OCI-LY1 (cell line): ENCODE results near the gene KIAA1755.
A peak's percentile ranks its signal among the peaks of the same experiment; 100 is the strongest.

Experiments
- H2AFZ ChIP-seq: fragments of 200-600 bp; sonication (generic), shearing (Covaris generic); 2 replicates; pipeline ENCODE4 v1.6.0; 2014; ENCODE audit warnings: antibody characterized with exemption, mild to moderate bottlenecking, low read length
- H3F3A ChIP-seq: fragments of 200-600 bp; sonication (generic), shearing (Covaris generic); 2 replicates; pipeline ENCODE4 v1.6.0; 2014; ENCODE audit warnings: mild to moderate bottlenecking, antibody characterized with exemption, low read length, moderate library complexity; ENCODE audit not compliant: insufficient read depth
- H3K27ac ChIP-seq: fragments of 200-600 bp; sonication (generic); 2 replicates; pipeline ENCODE4 v1.5.1; 2014; ENCODE audit warnings: low read length, mixed run types, mild to moderate bottlenecking, low read depth; ENCODE audit not compliant: poor library complexity, severe bottlenecking
- H3K27me3 ChIP-seq: fragments of 200-600 bp; sonication (generic); 2 replicates; pipeline ENCODE4 v1.6.0; 2014; ENCODE audit warnings: antibody characterized with exemption, mild to moderate bottlenecking, low read length, moderate library complexity; ENCODE audit not compliant: insufficient read depth
- H3K36me3 ChIP-seq: fragments of 200-600 bp; sonication (generic); 2 replicates; pipeline ENCODE4 v1.6.1; 2014; ENCODE audit warnings: mild to moderate bottlenecking, antibody characterized with exemption, low read length, moderate library complexity, mixed read lengths; ENCODE audit not compliant: insufficient read depth
- H3K4me1 ChIP-seq: fragments of 200-600 bp; sonication (generic); 2 replicates; pipeline ENCODE4 v1.5.1; 2014; ENCODE audit warnings: mild to moderate bottlenecking, low read length, moderate library complexity; ENCODE audit not compliant: insufficient read depth, severe bottlenecking
- H3K4me2 ChIP-seq: fragments of 200-600 bp; sonication (generic), shearing (Covaris generic); 2 replicates; pipeline ENCODE4 v1.6.1; 2014; ENCODE audit warnings: low read length
- H3K4me3 ChIP-seq: fragments of 200-600 bp; sonication (generic); 2 replicates; pipeline ENCODE4 v1.5.1; 2014; ENCODE audit warnings: low read length, low read depth, mild to moderate bottlenecking, mixed read lengths; ENCODE audit not compliant: poor library complexity, severe bottlenecking
- H3K79me2 ChIP-seq: fragments of 200-600 bp; shearing (Covaris generic); 2 replicates; pipeline ENCODE4 v1.6.1; 2016; ENCODE audit warnings: mixed run types, low read length, mixed read lengths; ENCODE audit not compliant: insufficient read depth
- H3K9ac ChIP-seq: fragments of 200-600 bp; sonication (generic), shearing (Covaris generic); 2 replicates; pipeline ENCODE4 v1.6.1; 2014; ENCODE audit warnings: mild to moderate bottlenecking, low read length, mixed read lengths
- H3K9me2 ChIP-seq: fragments of 200-600 bp; sonication (generic), shearing (Covaris generic); 2 replicates; pipeline ENCODE4 v1.6.1; 2014; ENCODE audit warnings: low read depth, mild to moderate bottlenecking, low read length, mixed read lengths
- H3K9me3 ChIP-seq: fragments of 200-600 bp; shearing (Covaris generic); 2 replicates; pipeline ENCODE4 v1.6.1; 2014; ENCODE audit warnings: low read length, mixed read lengths
- H4K20me1 ChIP-seq: fragments of 200-600 bp; sonication (generic), shearing (Covaris generic); 2 replicates; pipeline ENCODE4 v1.6.0; 2016; ENCODE audit warnings: mild to moderate bottlenecking, low read length; ENCODE audit not compliant: insufficient read depth
- EZH2 ChIP-seq: fragments of 200-600 bp; sonication (generic), shearing (Covaris generic); IDR thresholded peaks from 2 replicates; pipeline ENCODE4 v1.8.0; 2017; ENCODE audit warnings: borderline replicate concordance, mixed run types, mild to moderate bottlenecking, antibody characterized with exemption, low read length, moderate library complexity, mixed read lengths
- TF ChIP-seq, protein P1 (sequence below): fragments of 200-600 bp; sonication (generic), shearing (Covaris generic); IDR thresholded peaks from 2 replicates; pipeline ENCODE4 v1.5.1; 2017; ENCODE audit warnings: mild to moderate bottlenecking, antibody characterized with exemption, low read length, moderate library complexity, mixed read lengths

Gene KIAA1755

DNA sequence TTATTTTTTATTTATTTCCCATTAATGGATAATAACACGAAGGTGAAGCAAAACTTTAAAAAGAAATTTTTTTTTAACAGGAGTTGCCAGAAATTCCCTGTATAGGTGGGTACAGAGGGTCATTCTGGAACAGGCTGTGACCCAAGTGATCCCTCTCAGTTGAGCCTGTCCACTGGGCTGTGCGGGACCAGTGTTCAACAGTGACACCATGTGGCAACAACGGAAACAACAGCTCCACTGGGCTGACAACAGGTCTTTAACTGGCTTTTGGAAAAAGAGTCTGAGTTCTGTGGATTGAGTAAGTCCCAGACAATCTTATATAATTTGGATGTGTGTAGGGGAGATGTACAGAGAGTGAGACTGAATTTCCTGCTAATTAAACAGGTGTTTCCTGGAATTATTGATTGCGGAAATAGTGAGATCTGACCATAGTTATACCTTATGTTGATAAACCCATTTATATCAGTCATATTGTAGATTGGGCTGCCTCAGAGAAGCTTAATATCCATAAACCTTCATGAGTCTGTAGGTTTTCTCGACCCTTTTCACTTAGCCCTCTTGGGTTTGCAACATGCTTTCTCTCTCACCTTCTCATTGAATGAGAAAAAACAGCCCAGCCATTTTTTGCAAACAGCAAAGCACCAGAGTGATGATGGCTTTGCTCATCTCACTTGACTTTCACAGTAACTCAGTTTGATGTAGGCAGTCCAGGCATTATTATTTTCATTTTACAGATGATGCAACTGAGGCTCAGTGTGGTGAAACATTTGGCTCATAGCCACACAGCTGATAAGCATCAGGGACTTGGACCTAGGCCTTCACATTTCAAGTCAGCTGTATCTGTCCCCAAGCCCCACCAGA lies 17.5 kb downstream of the KIAA1755 start:
- no peak overlapping the region for H3K4me3 ChIP-seq
- no peaks in the 10 kb centered on the region for H3K4me1 ChIP-seq
- H4K20me1 ChIP-seq = no peaks in the 10 kb centered on the region
- no peaks in the 10 kb centered on the region for H3F3A ChIP-seq
- no peak overlapping the region for H3K27ac ChIP-seq
- no peaks in the 10 kb centered on the region for H3K27me3 ChIP-seq
- no peak overlapping the region for H3K9ac ChIP-seq
- H3K79me2 ChIP-seq = no peaks in the 10 kb centered on the region
- peaks cover 12% of the 10 kb centered on the region for H3K9me3 ChIP-seq
- no peak overlapping the region for H3K4me2 ChIP-seq
- TF ChIP-seq, protein P1, sequence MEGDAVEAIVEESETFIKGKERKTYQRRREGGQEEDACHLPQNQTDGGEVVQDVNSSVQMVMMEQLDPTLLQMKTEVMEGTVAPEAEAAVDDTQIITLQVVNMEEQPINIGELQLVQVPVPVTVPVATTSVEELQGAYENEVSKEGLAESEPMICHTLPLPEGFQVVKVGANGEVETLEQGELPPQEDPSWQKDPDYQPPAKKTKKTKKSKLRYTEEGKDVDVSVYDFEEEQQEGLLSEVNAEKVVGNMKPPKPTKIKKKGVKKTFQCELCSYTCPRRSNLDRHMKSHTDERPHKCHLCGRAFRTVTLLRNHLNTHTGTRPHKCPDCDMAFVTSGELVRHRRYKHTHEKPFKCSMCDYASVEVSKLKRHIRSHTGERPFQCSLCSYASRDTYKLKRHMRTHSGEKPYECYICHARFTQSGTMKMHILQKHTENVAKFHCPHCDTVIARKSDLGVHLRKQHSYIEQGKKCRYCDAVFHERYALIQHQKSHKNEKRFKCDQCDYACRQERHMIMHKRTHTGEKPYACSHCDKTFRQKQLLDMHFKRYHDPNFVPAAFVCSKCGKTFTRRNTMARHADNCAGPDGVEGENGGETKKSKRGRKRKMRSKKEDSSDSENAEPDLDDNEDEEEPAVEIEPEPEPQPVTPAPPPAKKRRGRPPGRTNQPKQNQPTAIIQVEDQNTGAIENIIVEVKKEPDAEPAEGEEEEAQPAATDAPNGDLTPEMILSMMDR = peak; percentile 61
- TF ChIP-seq EZH2 = no peak
- H2AFZ ChIP-seq = no peak overlapping the region
- no peaks in the 10 kb centered on the region; the same call in 1 of the 2 replicates for H3K36me3 ChIP-seq
- no peaks in the 10 kb centered on the region for H3K9me2 ChIP-seq

DNA sequence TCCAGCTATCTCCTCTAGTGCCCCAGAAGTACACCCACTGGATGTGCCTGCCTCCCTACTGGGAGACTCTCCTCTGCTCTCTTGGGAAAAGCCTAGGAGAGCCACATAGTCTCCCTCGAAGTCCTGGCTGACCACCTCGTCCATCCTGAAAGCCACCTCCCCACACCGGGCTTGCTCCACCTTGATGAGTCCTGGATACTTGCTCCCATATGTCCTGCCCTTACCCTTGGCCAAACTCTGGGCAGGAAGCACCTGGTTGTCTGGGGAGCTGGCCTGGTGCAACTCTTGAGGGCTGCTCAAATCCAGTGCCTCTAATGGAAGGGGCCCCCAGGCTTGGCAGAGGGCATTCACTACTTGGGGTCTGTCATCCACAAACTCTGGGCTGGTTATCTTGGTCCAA lies 19.3 kb downstream of the KIAA1755 start:
- H4K20me1 ChIP-seq = no peaks in the 10 kb centered on the region
- H2AFZ ChIP-seq = no peak overlapping the region
- H3K4me3 ChIP-seq = no peak overlapping the region
- H3K9ac ChIP-seq = no peak overlapping the region
- H3K4me2 ChIP-seq = no peak overlapping the region
- no peaks in the 10 kb centered on the region for H3K9me2 ChIP-seq
- no peak for TF ChIP-seq EZH2
- TF ChIP-seq, protein P1 = no peak
- no peaks in the 10 kb centered on the region; the same call in 1 of the 2 replicates for H3K36me3 ChIP-seq
- H3K27ac ChIP-seq = no peak overlapping the region
- no peaks in the 10 kb centered on the region for H3K79me2 ChIP-seq
- H3K9me3 ChIP-seq = peaks cover 12% of the 10 kb centered on the region
- no peaks in the 10 kb centered on the region for H3F3A ChIP-seq
- H3K4me1 ChIP-seq = no peaks in the 10 kb centered on the region
- H3K27me3 ChIP-seq = no peaks in the 10 kb centered on the region

DNA sequence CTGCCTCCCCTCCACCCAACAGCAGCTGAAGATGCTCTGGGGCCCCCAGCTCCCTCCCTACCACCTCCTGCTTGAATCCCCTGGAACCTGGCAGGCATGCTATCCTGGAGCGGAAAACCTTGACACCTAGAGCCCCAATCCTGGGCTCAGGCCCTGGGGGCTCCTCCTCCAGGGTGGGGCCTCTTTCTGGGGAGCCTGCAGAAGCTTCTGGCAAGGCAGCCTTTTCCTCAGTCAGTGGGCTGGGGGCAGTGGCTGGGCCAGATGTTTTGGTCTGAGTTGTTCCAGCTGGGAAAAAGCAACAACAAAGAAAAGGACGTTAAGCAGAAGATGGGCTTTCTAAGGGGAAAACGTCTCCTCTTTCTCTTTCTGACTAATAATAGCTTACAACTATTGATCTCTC lies 21.1 kb downstream of the KIAA1755 start:
- no peak overlapping the region for H3K27ac ChIP-seq
- H3K27me3 ChIP-seq = no peaks in the 10 kb centered on the region

More for the DNA sequence above, 21.1 kb downstream of the KIAA1755 start:
- no peak overlapping the region for H3K9ac ChIP-seq
- no peak overlapping the region for H3K4me2 ChIP-seq
- TF ChIP-seq, protein P1 = no peak
- TF ChIP-seq EZH2 = no peak
- H3K9me3 ChIP-seq = peaks cover 12% of the 10 kb centered on the region
- H2AFZ ChIP-seq = no peak overlapping the region
- no peaks in the 10 kb centered on the region for H3K9me2 ChIP-seq
- no peaks in the 10 kb centered on the region for H3F3A ChIP-seq
- no peak overlapping the region for H3K4me3 ChIP-seq
- no peaks in the 10 kb centered on the region for H3K79me2 ChIP-seq
- H3K4me1 ChIP-seq = no peaks in the 10 kb centered on the region
- H4K20me1 ChIP-seq = no peaks in the 10 kb centered on the region
- H3K36me3 ChIP-seq = no peaks in the 10 kb centered on the region
